ENCODE data around the gene OR52W1. TPM values are rescaled to one million over a fixed set of nuclear protein-coding genes. Genes with fewer than 3 reads are reported as not detected.
A peak's percentile ranks its signal among the peaks of the same experiment; 100 is the strongest.

The OR52W1 gene
- total and polyA plus RNA-seq, 2 donors (not counting 3 experiments of a cell fraction or from before 2014, with no cell fraction given) = not detected

DNA sequence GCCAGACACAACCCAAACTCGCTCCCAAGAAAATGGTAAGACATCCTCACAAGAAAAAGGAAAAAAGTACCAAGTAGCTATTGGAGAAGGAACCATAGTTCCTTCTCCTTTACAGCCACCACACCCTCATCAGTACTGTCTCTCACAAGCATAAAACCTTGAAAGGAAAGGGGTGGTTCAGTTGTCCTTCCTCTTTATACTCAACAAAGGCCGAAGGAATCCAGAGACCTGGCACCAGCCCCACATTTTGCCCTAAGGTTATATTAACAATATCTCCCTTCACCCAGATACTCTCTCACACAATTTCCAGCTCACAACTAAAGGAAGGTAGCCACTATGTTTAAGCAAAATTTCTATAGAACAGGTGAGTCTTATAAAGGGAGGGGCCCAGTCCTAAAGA is 26.9 kb downstream of the OR52W1 start:
- Histone ChIP-seq H2AFZ (ENCODE audit: low read depth, low read length) (no peak overlapping the region), H3K4me1 (ENCODE audit: control insufficient read depth, extremely low read depth, insufficient read depth, low read length) (peaks cover 3% of the 10 kb centered on the region), H3K27ac (ENCODE audit: insufficient read depth, low read depth, low read length) (no peak overlapping the region), H3K4me2 (ENCODE audit: insufficient read depth, low read length) (no peak overlapping the region), H3K9ac (replicated peaks; ENCODE audit: extremely low read depth, insufficient read depth, low read length) (no peak overlapping the region), H4K20me1 (replicated peaks; ENCODE audit: control insufficient read depth, extremely low read depth, insufficient read depth, low read length) (no peaks in the 10 kb centered on the region), H3K27me3 (ENCODE audit: control insufficient read depth in 2 of 2, insufficient read depth in 2 of 2, low read length in 2 of 2) (no peaks in the 10 kb centered on the region), H3K9me3 (replicated peaks; ENCODE audit: control insufficient read depth, insufficient read depth, low read length) (no peaks in the 10 kb centered on the region), H3K4me3 (replicated peaks in 1 of 3; ENCODE audit: insufficient read depth in 1 of 3, low read depth in 1 of 3, low read length in 3 of 3) (no peak overlapping the region), H3K9me1 (replicated peaks; ENCODE audit: control insufficient read depth, extremely low read depth, insufficient read depth, low read length) (no peaks in the 10 kb centered on the region), H3K79me2 (ENCODE audit: control insufficient read depth, insufficient read depth, low read length) (peaks cover 16% of the 10 kb centered on the region), H3K36me3 (ENCODE audit: control insufficient read depth in 2 of 2, extremely low read depth in 1 of 2, insufficient read depth in 2 of 2, low read length in 2 of 2) (peaks cover 0 to 16% of the 10 kb centered on the region in 2 experiments)
- ChIA-PET CTCF (interaction anchor here (0.8 to 1.5 kb wide), 3 partner anchors 9 to 137 kb away, joined by 3 to 4 read pairs (median 3); partner anchors contain the start of gene FHIP1B), POLR2A (no interaction called here)
- intact Hi-C loops (cut with micrococcal nuclease) = no loop called here
- TF ChIP-seq EZH2 (IDR thresholded peaks at IDR 0.05; ENCODE audit: borderline replicate concordance, low read depth, low read length, severe bottlenecking) (no peak), POLR2A (IDR thresholded peaks at IDR 0.05; ENCODE audit: low read depth, low read length) (no peak), POLR2AphosphoS5 (IDR thresholded peaks at IDR 0.05; ENCODE audit: insufficient read depth, low read depth, low read length) (no peak), GATA2 (IDR thresholded peaks at IDR 0.05; ENCODE audit: insufficient read depth, insufficient read length, low read depth, low read length) (no peak), FOS (IDR thresholded peaks at IDR 0.05; ENCODE audit: borderline replicate concordance, insufficient read depth, low read length) (no peak), MYC (IDR thresholded peaks at IDR 0.05; ENCODE audit: low read depth, low read length) (no peak), JUN (IDR thresholded peaks at IDR 0.05; ENCODE audit: borderline replicate concordance, insufficient read depth, insufficient read length, low read depth) (no peak)
- TF ChIP-seq, protein P1, sequence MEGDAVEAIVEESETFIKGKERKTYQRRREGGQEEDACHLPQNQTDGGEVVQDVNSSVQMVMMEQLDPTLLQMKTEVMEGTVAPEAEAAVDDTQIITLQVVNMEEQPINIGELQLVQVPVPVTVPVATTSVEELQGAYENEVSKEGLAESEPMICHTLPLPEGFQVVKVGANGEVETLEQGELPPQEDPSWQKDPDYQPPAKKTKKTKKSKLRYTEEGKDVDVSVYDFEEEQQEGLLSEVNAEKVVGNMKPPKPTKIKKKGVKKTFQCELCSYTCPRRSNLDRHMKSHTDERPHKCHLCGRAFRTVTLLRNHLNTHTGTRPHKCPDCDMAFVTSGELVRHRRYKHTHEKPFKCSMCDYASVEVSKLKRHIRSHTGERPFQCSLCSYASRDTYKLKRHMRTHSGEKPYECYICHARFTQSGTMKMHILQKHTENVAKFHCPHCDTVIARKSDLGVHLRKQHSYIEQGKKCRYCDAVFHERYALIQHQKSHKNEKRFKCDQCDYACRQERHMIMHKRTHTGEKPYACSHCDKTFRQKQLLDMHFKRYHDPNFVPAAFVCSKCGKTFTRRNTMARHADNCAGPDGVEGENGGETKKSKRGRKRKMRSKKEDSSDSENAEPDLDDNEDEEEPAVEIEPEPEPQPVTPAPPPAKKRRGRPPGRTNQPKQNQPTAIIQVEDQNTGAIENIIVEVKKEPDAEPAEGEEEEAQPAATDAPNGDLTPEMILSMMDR (IDR thresholded peaks at IDR 0.05; ENCODE audit: extremely low read depth in 1 of 2, insufficient read depth in 1 of 2, low read depth in 1 of 2, low read length in 2 of 2) = no peak
- TF ChIP-seq, protein P2, sequence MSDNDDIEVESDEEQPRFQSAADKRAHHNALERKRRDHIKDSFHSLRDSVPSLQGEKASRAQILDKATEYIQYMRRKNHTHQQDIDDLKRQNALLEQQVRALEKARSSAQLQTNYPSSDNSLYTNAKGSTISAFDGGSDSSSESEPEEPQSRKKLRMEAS (IDR thresholded peaks at IDR 0.05; ENCODE audit: insufficient read depth, insufficient read length) = no peak
- no TSS peak for BruUV-seq (replicated peaks)
- peak; percentile 23 for DNase-seq (ENCODE audit: low read depth, low spot score)
- FAIRE-seq = no peak
- dilution Hi-C loops (cut with MboI; ENCODE audit: extremely low pct_ligation_motif_present, low sequenced_read_pairs) = no loop called here
